Adipocyte (in vitro differentiated cells): ENCODE measurements around the gene TXNDC5.
A peak's percentile ranks its signal among the peaks of the same experiment; 100 is the strongest.

Experiments
- DNase-seq: peaks from one replicate; pipeline ENCODE4 v3.0.0-alpha.2; 2015; ENCODE audit warnings: low read depth
- H3K27me3 ChIP-seq: replicated peaks from 2 replicates; pipeline ENCODE4 v1.7.0; 2013; ENCODE audit warnings: mild to moderate bottlenecking, low read length, moderate library complexity; ENCODE audit not compliant: control insufficient read depth, insufficient read depth
- H3K36me3 ChIP-seq: 2 replicates; pipeline ENCODE4 v1.7.0; 2013; ENCODE audit warnings: low read length, mild to moderate bottlenecking, moderate library complexity; ENCODE audit not compliant: control insufficient read depth, insufficient read depth, severe bottlenecking
- H3K4me1 ChIP-seq: 2 replicates; pipeline ENCODE4 v1.7.0; 2013; ENCODE audit warnings: mild to moderate bottlenecking, low read length, moderate library complexity; ENCODE audit not compliant: control insufficient read depth, insufficient read depth
- H3K4me3 ChIP-seq: 2 replicates; pipeline ENCODE4 v1.7.0; 2013; ENCODE audit warnings: mild to moderate bottlenecking, low read length, moderate library complexity
- H3K9ac ChIP-seq: 2 replicates; pipeline ENCODE4 v1.7.0; 2013; ENCODE audit warnings: mild to moderate bottlenecking, low read length, moderate library complexity
- H3K9me3 ChIP-seq: 2 replicates; pipeline ENCODE4 v1.7.0; 2013; ENCODE audit warnings: mild to moderate bottlenecking, low read length, moderate library complexity; ENCODE audit not compliant: control insufficient read depth

The TXNDC5 gene

GRCh38 chr6:7879980-7880717, 30.4 kb downstream of the TXNDC5 start:
- Histone ChIP-seq H3K4me1 (no peaks in the 10 kb centered on the region), H3K36me3 (peaks cover 58% of the 10 kb centered on the region), H3K27me3 (no peaks in the 10 kb centered on the region), H3K4me3 (no peak overlapping the region), H3K9me3 (no peaks in the 10 kb centered on the region), H3K9ac (no peak overlapping the region)
- DNase-seq = no peak

GRCh38 chr6:7879579-7879978, 31.0 kb downstream of the TXNDC5 start:
- no peaks in the 10 kb centered on the region for H3K9me3 ChIP-seq
- no peaks in the 10 kb centered on the region for H3K4me1 ChIP-seq
- no peaks in the 10 kb centered on the region for H3K27me3 ChIP-seq
- DNase-seq = no peak
- no peak overlapping the region for H3K9ac ChIP-seq
- no peak overlapping the region for H3K4me3 ChIP-seq
- H3K36me3 ChIP-seq = peaks cover 52% of the 10 kb centered on the region

GRCh38 chr6:7879043-7879442, 31.5 kb downstream of the TXNDC5 start:
- no peak overlapping the region for H3K9ac ChIP-seq
- no peaks in the 10 kb centered on the region for H3K9me3 ChIP-seq
- H3K27me3 ChIP-seq = no peaks in the 10 kb centered on the region
- no peak for DNase-seq
- no peaks in the 10 kb centered on the region for H3K4me1 ChIP-seq
- H3K36me3 ChIP-seq = peaks cover 46% of the 10 kb centered on the region
- no peak overlapping the region for H3K4me3 ChIP-seq

GRCh38 chr6:7878401-7878964, 32.1 kb downstream of the TXNDC5 start:
- Histone ChIP-seq H3K4me3 (no peak overlapping the region), H3K27me3 (no peaks in the 10 kb centered on the region), H3K36me3 (peaks cover 41% of the 10 kb centered on the region), H3K4me1 (no peaks in the 10 kb centered on the region), H3K9me3 (no peaks in the 10 kb centered on the region), H3K9ac (no peak overlapping the region)
- DNase-seq = no peak

GRCh38 chr6:7868926-7869325, 41.7 kb downstream of the TXNDC5 start:
- no peaks in the 10 kb centered on the region for H3K9me3 ChIP-seq
- H3K4me1 ChIP-seq = no peaks in the 10 kb centered on the region
- H3K4me3 ChIP-seq = no peak overlapping the region
- H3K27me3 ChIP-seq = no peaks in the 10 kb centered on the region
- no peaks in the 10 kb centered on the region for H3K36me3 ChIP-seq
- no peak for DNase-seq
- H3K9ac ChIP-seq = no peak overlapping the region

GRCh38 chr6:7866526-7866925, 44.1 kb downstream of the TXNDC5 start:
- Histone ChIP-seq H3K4me3 (no peak overlapping the region), H3K9me3 (no peaks in the 10 kb centered on the region), H3K4me1 (no peaks in the 10 kb centered on the region), H3K9ac (no peak overlapping the region), H3K36me3 (no peaks in the 10 kb centered on the region), H3K27me3 (no peaks in the 10 kb centered on the region)
- DNase-seq = no peak

- Histone ChIP-seq H3K36me3 (no peaks in the 10 kb centered on the region), H3K9me3 (no peaks in the 10 kb centered on the region), H3K4me3 (no peak overlapping the region), H3K27me3 (no peaks in the 10 kb centered on the region), H3K9ac (no peak overlapping the region), H3K4me1 (no peaks in the 10 kb centered on the region)
- DNase-seq = no peak
Observed at GRCh38 chr6:7865781-7866180, 44.8 kb downstream of the TXNDC5 start.

- H3K36me3 ChIP-seq = no peaks in the 10 kb centered on the region
- no peak overlapping the region for H3K9ac ChIP-seq
- H3K4me3 ChIP-seq = no peak overlapping the region
- H3K4me1 ChIP-seq = no peaks in the 10 kb centered on the region
- H3K9me3 ChIP-seq = no peaks in the 10 kb centered on the region
- DNase-seq = no peak
- H3K27me3 ChIP-seq = no peaks in the 10 kb centered on the region
Observed at GRCh38 chr6:7859591-7859990, 51.0 kb downstream of the TXNDC5 start.

GRCh38 chr6:7851780-7852179, 58.8 kb downstream of the TXNDC5 start:
- no peak overlapping the region for H3K9ac ChIP-seq
- no peaks in the 10 kb centered on the region for H3K27me3 ChIP-seq
- peaks cover 21% of the 10 kb centered on the region for H3K9me3 ChIP-seq
- peaks cover 12% of the 10 kb centered on the region for H3K4me1 ChIP-seq
- no peak for DNase-seq
- H3K36me3 ChIP-seq = no peaks in the 10 kb centered on the region
- H3K4me3 ChIP-seq = no peak overlapping the region

- H3K36me3 ChIP-seq = no peaks in the 10 kb centered on the region
- peaks cover 21% of the 10 kb centered on the region for H3K9me3 ChIP-seq
- no peaks in the 10 kb centered on the region for H3K27me3 ChIP-seq
- H3K4me1 ChIP-seq = peaks cover 14% of the 10 kb centered on the region
- no peak overlapping the region for H3K9ac ChIP-seq
- H3K4me3 ChIP-seq = no peak overlapping the region
- no peak for DNase-seq
Observed at GRCh38 chr6:7848229-7848628, 62.4 kb downstream of the TXNDC5 start.

GRCh38 chr6:7846966-7847818, 63.4 kb downstream of the TXNDC5 start:
- H3K9ac ChIP-seq = no peak overlapping the region
- peak; percentile 70 for DNase-seq
- no peak overlapping the region for H3K4me3 ChIP-seq
- H3K4me1 ChIP-seq = peaks cover 14% of the 10 kb centered on the region
- H3K27me3 ChIP-seq = no peaks in the 10 kb centered on the region
- H3K36me3 ChIP-seq = no peaks in the 10 kb centered on the region
- peaks cover 13% of the 10 kb centered on the region for H3K9me3 ChIP-seq
